IMR-90 (cell line): ENCODE data around the gene WDR1. TPM values are rescaled to one million over a fixed set of nuclear protein-coding genes. Genes with fewer than 3 reads are reported as not detected.
A peak's percentile ranks its signal among the peaks of the same experiment; 100 is the strongest.

Experiments used
- ATAC-seq: fragments of 200-7000 bp; cut with Tn5 transposase; 2 replicates; pipeline ENCODE4 v1.9.1; 2020; ENCODE audit warnings: low read depth, mild to moderate bottlenecking, moderate library complexity
- BruUV-seq: library from RNA; stranded (reverse); fragments of 400-500 nt; replicated peaks from 2 replicates; lab custom pipeline; 2021; lab: Mats Ljungman, UMichigan
- CTCF ChIA-PET: fragments of 300-600 bp; formaldehyde crosslinking; extraction: SDS; loops from one replicate; lab custom pipeline; 2021; ENCODE audit warnings: antibody characterized with exemption; lab: Yijun Ruan, JAX
- POLR2A ChIA-PET: fragments of 300-600 bp; sonication (Branson Sonifier 250); formaldehyde crosslinking; loops from one replicate; lab custom pipeline; 2022; ENCODE audit warnings: antibody characterized with exemption; ENCODE audit not compliant: unreplicated experiment; lab: Charles Lee
- DNase-seq: peaks from one replicate; pipeline ENCODE4 v3.0.0; 2013
- H2AFZ ChIP-seq: replicated peaks from 2 replicates; pipeline ENCODE3; 2013; ENCODE audit warnings: low read length, mild to moderate bottlenecking; ENCODE audit not compliant: poor library complexity
- H2AK5ac ChIP-seq: 2 replicates; pipeline ENCODE4 v1.6.1; 2013; ENCODE audit warnings: low read depth, low read length, inconsistent platforms
- H2AK9ac ChIP-seq: replicated peaks from 2 replicates; pipeline ENCODE3; 2013; ENCODE audit warnings: mild to moderate bottlenecking, low read depth, low read length, moderate library complexity; ENCODE audit not compliant: poor library complexity
- H2BK120ac ChIP-seq: 2 replicates; pipeline ENCODE4 v1.6.1; 2013; ENCODE audit warnings: low read depth, low read length, inconsistent platforms
- H2BK15ac ChIP-seq: 3 replicates; pipeline ENCODE4 v1.6.1; 2013; ENCODE audit warnings: low read depth, low read length, inconsistent platforms
- H2BK20ac ChIP-seq: 2 replicates; pipeline ENCODE4 v1.6.1; 2013; ENCODE audit warnings: low read depth, mild to moderate bottlenecking, inconsistent platforms, low read length, moderate library complexity
- H2BK5ac ChIP-seq: 2 replicates; pipeline ENCODE4 v1.6.1; 2013; ENCODE audit warnings: mild to moderate bottlenecking, low read depth, low read length, inconsistent platforms; ENCODE audit not compliant: poor library complexity, severe bottlenecking
- H3K14ac ChIP-seq: replicated peaks from 2 replicates; pipeline ENCODE4 v1.6.1; 2013; ENCODE audit warnings: low read depth, low read length, inconsistent platforms
- H3K18ac ChIP-seq: 2 replicates; pipeline ENCODE4 v1.6.1; 2013; ENCODE audit warnings: low read depth, low read length, control low read depth
- H3K23ac ChIP-seq: 2 replicates; pipeline ENCODE4 v1.6.1; 2013; ENCODE audit warnings: low read depth, low read length, inconsistent platforms
- H3K27ac ChIP-seq: 2 replicates; pipeline ENCODE4 v1.5.1; 2013; ENCODE audit warnings: mild to moderate bottlenecking, control low read depth, low read length; ENCODE audit not compliant: insufficient read depth
- H3K27me3 ChIP-seq: 2 replicates; pipeline ENCODE4 v1.6.1; 2013; ENCODE audit warnings: low read length; ENCODE audit not compliant: control insufficient read depth, insufficient read depth
- H3K36me3 ChIP-seq: 2 replicates; pipeline ENCODE4 v1.6.1; 2013; ENCODE audit warnings: low read length, mixed read lengths; ENCODE audit not compliant: control insufficient read depth, insufficient read depth
- H3K4ac ChIP-seq: 2 replicates; pipeline ENCODE4 v1.6.1; 2013; ENCODE audit warnings: low read depth, low read length, inconsistent platforms
- H3K4me1 ChIP-seq: 2 replicates; pipeline ENCODE4 v1.6.1; 2013; ENCODE audit warnings: low read length, mixed read lengths; ENCODE audit not compliant: control insufficient read depth, insufficient read depth
- H3K4me2 ChIP-seq: 2 replicates; pipeline ENCODE4 v1.6.1; 2013; ENCODE audit warnings: low read depth, mild to moderate bottlenecking, control low read depth, low read length, moderate library complexity
- H3K4me3 ChIP-seq: 2 replicates; pipeline ENCODE4 v1.5.1; 2013; ENCODE audit warnings: low read depth, mild to moderate bottlenecking, control low read depth, low read length, moderate library complexity; ENCODE audit not compliant: insufficient read depth
- H3K56ac ChIP-seq: 2 replicates; pipeline ENCODE4 v1.6.1; 2013; ENCODE audit warnings: low read length, inconsistent platforms; ENCODE audit not compliant: insufficient read depth; ENCODE audit errors: extremely low read depth
- H3K79me1 ChIP-seq, 2 experiments: 2 replicates each; pipeline ENCODE4 v1.6.1; 2013; ENCODE audit warnings: low read length in 2 of 2, inconsistent platforms in 1 of 2, low read depth in 1 of 2
- H3K9ac ChIP-seq: 2 replicates; pipeline ENCODE4 v1.6.1; 2013; ENCODE audit warnings: low read depth, low read length, control low read depth
- H3K9me1 ChIP-seq: 2 replicates; pipeline ENCODE4 v1.6.1; 2013; ENCODE audit warnings: low read length, inconsistent platforms; ENCODE audit not compliant: insufficient read depth
- H3K9me3 ChIP-seq: 2 replicates; pipeline ENCODE4 v1.6.1; 2013; ENCODE audit warnings: low read length; ENCODE audit not compliant: control insufficient read depth, insufficient read depth
- H4K20me1 ChIP-seq: 2 replicates; pipeline ENCODE4 v1.6.1; 2013; ENCODE audit warnings: low read length, inconsistent platforms; ENCODE audit not compliant: insufficient read depth
- H4K5ac ChIP-seq: 2 replicates; pipeline ENCODE4 v1.6.1; 2013; ENCODE audit warnings: mild to moderate bottlenecking, low read depth, low read length, control low read depth
- H4K8ac ChIP-seq, 2 experiments: 2 replicates each; pipeline ENCODE4 v1.6.1; 2013; ENCODE audit warnings: low read depth in 2 of 2, low read length in 2 of 2, control low read depth in 1 of 2, inconsistent platforms in 1 of 2
- H4K91ac ChIP-seq: 2 replicates; pipeline ENCODE4 v1.6.1; 2013; ENCODE audit warnings: low read depth, low read length, inconsistent platforms; ENCODE audit not compliant: insufficient read depth
- MAZ ChIP-seq: IDR thresholded peaks from 2 replicates; pipeline ENCODE4 v1.6.1; 2012; ENCODE audit warnings: low read depth, mild to moderate bottlenecking, low read length, improper control_type of control experiment, moderate library complexity, borderline replicate concordance
- NFE2L2 ChIP-seq: fragments of 150-350 bp; IDR thresholded peaks from 2 replicates; pipeline ENCODE4 v1.6.1; 2016; ENCODE audit warnings: low read depth, mild to moderate bottlenecking, low read length
- POLR2A ChIP-seq: IDR thresholded peaks from 2 replicates; pipeline ENCODE4 v1.6.1; 2012; ENCODE audit warnings: mild to moderate bottlenecking, low read depth, low read length
- SMC3 ChIP-seq: fragments of 150-350 bp; IDR thresholded peaks from 2 replicates; pipeline ENCODE4 v1.6.1; 2016; ENCODE audit warnings: low read depth, mild to moderate bottlenecking, antibody characterized with exemption, low read length, moderate library complexity
- WGBS, 2 experiments: methylation state at CpG; one replicate each; pipeline versions ENCODE4 v1.1.5 to v1.1.7; 2013; ENCODE audit warnings: missing lambda C conversion rate in 2 of 2; ENCODE audit not compliant: insufficient read length in 1 of 2; ENCODE audit errors: extremely low coverage in 2 of 2; 5-methylcytosine and 5-hydroxymethylcytosine counted together
- dilution Hi-C: fragments of 300-500 bp; cut with HindIII; formaldehyde crosslinking; loops from one replicate; pipeline ENCODE4 v1.14.3; 2018; ENCODE audit warnings: low sequenced_read_pairs; ENCODE audit not compliant: unreplicated experiment
- in situ Hi-C: fragments of 300-500 bp; cut with MboI; formaldehyde crosslinking; loops from 3 replicates; pipeline ENCODE4 v1.14.3; 2019; ENCODE audit warnings: low sequenced_read_pairs, inconsistent platforms, mixed read lengths
- intact Hi-C: fragments of 100-400 bp; cut with micrococcal nuclease; formaldehyde crosslinking; loops from 2 replicates; pipeline ENCODE4 v1.10.0; 2022
- polyA plus RNA-seq, 3 experiments: library from polyadenylated mRNA; depleted of rRNA; stranded (reverse); fragments of >200 nt; gene quantifications; 2 replicates each; pipeline ENCODE4 v1.2.3, GENCODE V29; 2012; ENCODE audit warnings: low replicate concordance in 1 of 3
- total RNA-seq: library from RNA; depleted of rRNA; stranded (reverse); fragments of >200 nt; gene quantifications from 2 replicates; pipeline ENCODE4 v1.2.3, GENCODE V29; 2012

The WDR1 gene
- total and polyA plus RNA-seq, 2 of the 4 experiments (the other 2 are of a cell fraction) = 725 to 992 TPM

DNA sequence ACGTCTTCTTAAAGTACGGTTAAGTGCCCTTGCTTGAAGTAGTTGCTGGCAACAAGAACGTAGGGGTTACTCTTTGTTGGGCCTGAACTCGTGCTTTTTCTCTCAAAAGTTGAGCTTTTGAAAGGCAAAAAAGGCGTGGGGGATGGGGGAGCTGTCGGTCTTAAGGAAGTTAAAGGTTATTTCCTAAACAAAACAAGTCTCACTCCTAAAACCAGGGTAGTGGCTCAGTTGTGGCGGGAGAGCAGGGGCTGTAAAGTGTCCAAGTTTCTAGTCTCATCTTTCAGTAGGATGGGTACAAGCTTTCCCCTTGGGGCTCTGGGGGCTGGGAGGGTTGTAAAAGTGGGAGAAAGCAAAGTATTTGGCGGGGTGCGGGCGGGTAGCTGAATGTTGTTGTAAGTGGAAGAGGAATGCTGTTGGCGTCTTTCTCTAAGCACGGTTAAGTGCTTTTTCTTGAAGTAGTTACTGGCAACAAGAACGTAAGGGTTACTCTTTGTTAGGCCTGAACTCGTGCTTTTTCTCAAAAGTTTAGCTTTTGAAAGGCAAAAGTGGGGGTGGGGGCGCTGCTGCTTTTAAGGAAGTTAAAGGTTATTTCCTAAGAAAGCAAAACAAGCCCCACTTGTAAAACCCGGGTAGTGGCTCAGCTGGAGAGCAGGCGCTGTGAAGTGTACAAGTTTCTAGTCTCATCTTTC, 904 bp upstream of the WDR1 start (continued):
- TF ChIP-seq MAZ (no peak), POLR2A (no peak; the same call in 1 of the 2 replicates)

DNA sequence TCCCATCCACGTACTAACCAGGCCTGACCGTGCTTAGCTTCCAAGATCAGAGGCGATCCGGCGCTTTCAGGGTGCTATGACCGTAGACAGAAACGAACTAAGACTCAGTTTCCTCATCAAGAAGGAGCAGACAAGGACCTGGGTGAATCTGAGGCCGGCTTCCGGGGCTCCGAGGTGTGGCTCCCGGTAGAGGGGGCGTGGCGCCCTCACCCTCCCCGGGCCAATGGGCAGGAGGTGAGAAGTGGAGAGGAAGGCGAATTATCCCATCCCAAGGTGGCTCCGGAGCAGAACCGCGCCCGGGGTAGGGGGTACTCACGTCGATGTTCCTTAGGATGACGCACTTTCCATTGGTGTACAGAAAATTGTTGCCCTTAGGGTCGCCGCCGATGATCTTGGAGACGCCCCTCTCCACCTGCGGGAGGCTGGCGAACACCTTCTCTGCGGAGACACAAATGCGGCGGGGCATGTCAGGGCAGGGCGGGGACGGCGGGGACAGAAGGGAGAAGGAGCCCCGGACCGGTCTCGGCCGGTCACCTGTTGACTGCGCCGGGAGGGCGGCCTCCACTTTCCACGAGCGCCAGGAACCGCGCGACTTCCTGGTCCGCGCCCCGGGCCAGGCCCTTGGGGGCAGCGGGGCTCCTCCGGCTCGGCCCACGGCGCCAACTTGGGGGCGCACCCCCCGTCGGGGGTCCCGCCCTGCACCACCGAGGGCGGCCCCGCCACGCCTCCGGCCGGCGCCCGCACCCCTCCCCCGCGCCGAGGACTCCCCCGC, 616 bp downstream of the WDR1 start:
- Histone ChIP-seq H3K4me2 (peak overlapping the region; percentile 86), H3K9me3 (no peaks in the 10 kb centered on the region), H2BK5ac (peak overlapping the region; percentile 89), H3K4me3 (peak overlapping the region; percentile 94), H3K27me3 (no peaks in the 10 kb centered on the region), H2BK120ac (peak overlapping the region; percentile 76), H2AFZ (peak overlapping the region; percentile 59), H3K23ac (peak overlapping the region; percentile 94), H3K56ac (peak overlapping the region; percentile 95), H4K91ac (peak overlapping the region; percentile 90), H4K5ac (peak overlapping the region; percentile 72), H3K79me1 (peaks cover 0 to 49% of the 10 kb centered on the region in 2 experiments; a peak in 3 of 4 replicates), H2BK20ac (peak overlapping the region; percentile 50; the same call in 1 of the 2 replicates), H3K9me1 (peaks cover 23% of the 10 kb centered on the region), H3K27ac (peak overlapping the region; percentile 100), H3K36me3 (peaks cover 50% of the 10 kb centered on the region), H3K14ac (peak overlapping the region; percentile 98), H2BK15ac (peak overlapping the region; percentile 45; the same call in 2 of the 3 replicates), H2AK9ac (peak overlapping the region; percentile 99), H4K8ac (peak overlapping the region; percentile 82 to 95), H4K20me1 (peaks cover 51% of the 10 kb centered on the region), H2AK5ac (peak overlapping the region; percentile 98), H3K4ac (peak overlapping the region; percentile 97), H3K9ac (peak overlapping the region; percentile 98), H3K18ac (peak overlapping the region; percentile 82), H3K4me1 (peaks cover 28% of the 10 kb centered on the region)
- intact Hi-C loops = loop anchor here (1.0 to 2.0 kb wide), 3 partner anchors 21 to 341 kb away; partner anchors contain the start of gene ZNF518B
- POLR2A ChIA-PET = interaction anchor here (0.9 to 3.0 kb wide), 7 partner anchors 8 to 43 kb away, joined by 3 to 23 read pairs (median 3); no protein-coding TSS in a partner anchor
- DNase-seq = no peak
- no peak for TF ChIP-seq POLR2A
- TF ChIP-seq NFE2L2 = no peak
- no peak for TF ChIP-seq SMC3
- peak; percentile 58 for ATAC-seq
- dilution Hi-C loops = no loop called here
- in situ Hi-C loops = no loop called here
- CTCF ChIA-PET = no interaction called here
- 0% methylated on average over 12 of the region's 70 CpGs; no CpG with 5 or more reads in 1 of the 2 experiments for WGBS, 2 experiments
- BruUV-seq = no TSS peak
